Mononuclear cell (primary cell): Measurements from ENCODE around the gene ZNG1F. TPM values are rescaled to one million over a fixed set of nuclear protein-coding genes. Genes with fewer than 3 reads are reported as not detected.
"Not testable (repeated sequence)": the region's sequence is repeated elsewhere in the genome, so short reads cannot be mapped to it uniquely, and the experiment has no call there.

Source experiments
- H3K27me3 ChIP-seq: 2 replicates; pipeline ENCODE4 v1.6.0; 2011; ENCODE audit warnings: low read length, control low read depth; ENCODE audit not compliant: insufficient read depth
- H3K4me1 ChIP-seq: 2 replicates; pipeline ENCODE4 v1.5.1; 2011; ENCODE audit warnings: mild to moderate bottlenecking, low read length, control low read depth; ENCODE audit not compliant: insufficient read depth
- H3K4me3 ChIP-seq: 2 replicates; pipeline ENCODE4 v1.5.1; 2011; ENCODE audit warnings: mild to moderate bottlenecking, low read length, moderate library complexity
- H3K9me3 ChIP-seq: 2 replicates; pipeline ENCODE4 v1.5.1; 2011; ENCODE audit warnings: low read depth, mild to moderate bottlenecking, control low read depth, low read length
- total RNA-seq: library from RNA; depleted of rRNA; stranded (reverse); fragments of >200 nt; gene quantifications from one replicate; pipeline ENCODE4 v1.2.3, GENCODE V29; 2012

The ZNG1F gene
- total RNA-seq, 1 donor: 3.0 TPM

GRCh38 chr9:41126746-41127446 is 62.2 kb downstream of the ZNG1F start:
- not testable (repeated sequence) for H3K9me3 ChIP-seq, H3K4me1 ChIP-seq, H3K4me3 ChIP-seq, H3K27me3 ChIP-seq

GRCh38 chr9:41125936-41126335 is 63.2 kb downstream of the ZNG1F start:
- not testable (repeated sequence) for H3K9me3 ChIP-seq, H3K4me1 ChIP-seq, H3K4me3 ChIP-seq, H3K27me3 ChIP-seq

- H3K9me3 ChIP-seq, H3K4me3 ChIP-seq, H3K27me3 ChIP-seq, H3K4me1 ChIP-seq: not testable (repeated sequence)
Observed at GRCh38 chr9:41125109-41125658, 63.9 kb downstream of the ZNG1F start.

- not testable (repeated sequence) for H3K4me1 ChIP-seq, H3K27me3 ChIP-seq, H3K4me3 ChIP-seq, H3K9me3 ChIP-seq
Observed at GRCh38 chr9:41124250-41125108, 64.6 kb downstream of the ZNG1F start.

GRCh38 chr9:41123812-41124211 is 65.3 kb downstream of the ZNG1F start:
- H3K4me1 ChIP-seq: not testable (repeated sequence)

GRCh38 chr9:41123396-41123795 is 65.7 kb downstream of the ZNG1F start:
- H3K9me3 ChIP-seq, H3K27me3 ChIP-seq, H3K4me1 ChIP-seq, H3K4me3 ChIP-seq: not testable (repeated sequence)

More at GRCh38 chr9:41123812-41124211, 65.3 kb downstream of the ZNG1F start:
- not testable (repeated sequence) for H3K27me3 ChIP-seq, H3K4me3 ChIP-seq, H3K9me3 ChIP-seq

GRCh38 chr9:41120696-41121095 is 68.4 kb downstream of the ZNG1F start:
- H3K27me3 ChIP-seq, H3K4me1 ChIP-seq, H3K4me3 ChIP-seq, H3K9me3 ChIP-seq: not testable (repeated sequence)

- H3K9me3 ChIP-seq, H3K4me1 ChIP-seq, H3K27me3 ChIP-seq, H3K4me3 ChIP-seq: not testable (repeated sequence)
Observed at GRCh38 chr9:41119719-41120118, 69.4 kb downstream of the ZNG1F start.

- not testable (repeated sequence) for H3K4me1 ChIP-seq, H3K27me3 ChIP-seq, H3K4me3 ChIP-seq, H3K9me3 ChIP-seq
Observed at GRCh38 chr9:41119311-41119710, 69.8 kb downstream of the ZNG1F start.

GRCh38 chr9:41113348-41113747 is 75.8 kb downstream of the ZNG1F start:
- not testable (repeated sequence) for H3K27me3 ChIP-seq, H3K4me1 ChIP-seq, H3K9me3 ChIP-seq, H3K4me3 ChIP-seq

GRCh38 chr9:41111414-41111813 is 77.7 kb downstream of the ZNG1F start:
- H3K27me3 ChIP-seq, H3K4me1 ChIP-seq, H3K9me3 ChIP-seq, H3K4me3 ChIP-seq: not testable (repeated sequence)

- H3K4me3 ChIP-seq, H3K9me3 ChIP-seq, H3K4me1 ChIP-seq, H3K27me3 ChIP-seq: not testable (repeated sequence)
Observed at GRCh38 chr9:41110913-41111312, 78.2 kb downstream of the ZNG1F start.

- H3K27me3 ChIP-seq, H3K4me3 ChIP-seq, H3K4me1 ChIP-seq, H3K9me3 ChIP-seq: not testable (repeated sequence)
Observed at GRCh38 chr9:41109253-41109652, 79.9 kb downstream of the ZNG1F start.

GRCh38 chr9:41108816-41109215 is 80.3 kb downstream of the ZNG1F start:
- not testable (repeated sequence) for H3K4me1 ChIP-seq, H3K27me3 ChIP-seq, H3K9me3 ChIP-seq, H3K4me3 ChIP-seq

GRCh38 chr9:41106472-41107116 is 82.5 kb downstream of the ZNG1F start:
- not testable (repeated sequence) for H3K4me3 ChIP-seq, H3K27me3 ChIP-seq, H3K9me3 ChIP-seq, H3K4me1 ChIP-seq
